Tibial nerve (tissue), 3 donors: Measurements from ENCODE around the gene HAUS5.

Experiments
- CTCF ChIP-seq, 5 experiments: fragments of 200-600 bp in 3 of 5; fragments of 450-650 bp in 2 of 5; sonication (generic) in 3 of 5; IDR thresholded peaks; one replicate each; pipeline ENCODE4 v1.5.1; 2016 to 2019; ENCODE audit warnings: antibody characterized with exemption in 5 of 5, mild to moderate bottlenecking in 3 of 5, moderate library complexity in 2 of 5
- POLR2A ChIP-seq, 2 donors: fragments of 450-650 bp; IDR thresholded peaks; one replicate each; pipeline ENCODE4 v1.6.1; 2017; ENCODE audit warnings: antibody characterized with exemption in 2 of 2, mild to moderate bottlenecking in 2 of 2, moderate library complexity in 2 of 2

GRCh38 chr19:35585848-35586247, 26.7 kb upstream of the HAUS5 start, which contains the start of gene PMIS2:
- TF ChIP-seq CTCF (IDR thresholded peaks at IDR 0.05) (no peak), POLR2A (IDR thresholded peaks at IDR 0.05) (no peak)
